T-helper 2 cell treated with Interferon-gamma antibody and Interleukin-4, amounts not matched to agents 5 μg/mL and 100 μg/mL, for 36 hours (primary cell): Measurements from ENCODE around the gene NR2E1.

Experiments
- DNase-seq: peaks from one replicate; pipeline ENCODE4 v3.0.0; 2021; ENCODE audit warnings: low spot score
- H3K27ac Mint-ChIP-seq: one replicate; pipeline ENCODE4 v1.8.0; 2021; ENCODE audit warnings: mild to moderate bottlenecking, mixed read lengths
- H3K27me3 Mint-ChIP-seq: one replicate; pipeline ENCODE4 v1.8.0; 2021; ENCODE audit warnings: low read depth, mixed read lengths
- H3K36me3 Mint-ChIP-seq: one replicate; pipeline ENCODE4 v1.8.0; 2021; ENCODE audit warnings: low read depth, mixed read lengths
- H3K4me1 Mint-ChIP-seq: one replicate; pipeline ENCODE4 v1.8.0; 2021; ENCODE audit warnings: low read depth, mixed read lengths
- H3K4me3 Mint-ChIP-seq: one replicate; pipeline ENCODE4 v1.8.0; 2022; ENCODE audit warnings: mild to moderate bottlenecking, moderate library complexity, mixed read lengths
- H3K9me3 Mint-ChIP-seq: one replicate; pipeline ENCODE4 v1.8.0; 2021; ENCODE audit warnings: mixed read lengths

NR2E1 gene

DNA sequence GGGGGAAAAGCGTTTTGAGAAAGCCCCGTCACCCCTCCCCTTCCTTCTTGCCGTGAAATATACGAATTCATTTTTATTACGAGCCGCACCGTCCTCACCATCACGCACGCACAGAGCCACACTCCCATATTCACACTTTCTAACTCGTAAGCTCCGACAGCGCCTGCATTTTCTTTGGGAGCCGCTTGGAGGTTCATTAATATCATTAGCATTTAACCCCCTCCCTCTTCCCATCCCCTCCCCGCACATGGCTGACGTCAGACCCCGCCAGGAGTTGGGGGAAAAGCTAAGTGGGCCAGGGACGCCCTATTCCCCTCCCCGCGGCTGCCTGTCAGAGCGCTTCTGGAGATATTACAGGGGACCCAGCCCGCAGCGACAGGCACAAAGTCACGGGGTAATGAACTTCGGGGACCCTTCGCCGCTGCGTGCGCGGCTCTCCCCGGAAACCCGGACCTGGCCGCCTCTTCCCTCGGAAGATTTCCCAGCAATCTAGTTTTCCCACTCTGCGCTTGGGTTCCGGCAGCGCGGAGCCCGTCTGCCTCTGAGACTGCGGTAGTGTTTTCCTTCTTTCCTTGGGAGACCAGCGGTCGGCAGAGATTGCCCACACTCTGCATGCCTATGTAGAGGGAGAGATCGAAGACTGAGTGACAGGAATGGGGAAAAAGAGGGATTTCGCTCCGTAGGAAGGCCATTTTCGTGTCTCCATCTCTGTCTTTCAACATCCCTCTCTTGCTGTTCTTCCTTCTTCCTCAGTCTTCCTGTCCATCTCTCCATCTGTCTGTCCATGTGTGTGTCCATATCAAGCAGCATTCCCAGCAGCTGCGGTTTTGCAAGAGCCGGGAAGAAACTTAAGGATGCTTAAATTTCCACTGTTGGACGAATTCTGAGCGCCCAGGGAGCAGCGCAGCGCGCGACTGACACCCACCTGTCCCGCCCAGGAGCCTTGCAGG, at the start of gene NR2E1:
Gene NR2E1 (plus strand): TSS at position 309 of the 950 bp plus-strand sequence. CDS start 744 bp downstream, outside the sequence.
- H3K9me3 Mint-ChIP-seq, result no peaks in the 10 kb centered on the region
- H3K27ac Mint-ChIP-seq, result peak within 1 kb of the TSS; percentile 85
- no peak within 1 kb of the TSS for H3K4me3 Mint-ChIP-seq
- H3K4me1 Mint-ChIP-seq, result peaks cover 18% of the 10 kb centered on the region
- H3K36me3 Mint-ChIP-seq, result peaks cover 4% of the 10 kb centered on the region
- no peak for DNase-seq
- peaks cover 90% of the 10 kb centered on the region for H3K27me3 Mint-ChIP-seq

DNA sequence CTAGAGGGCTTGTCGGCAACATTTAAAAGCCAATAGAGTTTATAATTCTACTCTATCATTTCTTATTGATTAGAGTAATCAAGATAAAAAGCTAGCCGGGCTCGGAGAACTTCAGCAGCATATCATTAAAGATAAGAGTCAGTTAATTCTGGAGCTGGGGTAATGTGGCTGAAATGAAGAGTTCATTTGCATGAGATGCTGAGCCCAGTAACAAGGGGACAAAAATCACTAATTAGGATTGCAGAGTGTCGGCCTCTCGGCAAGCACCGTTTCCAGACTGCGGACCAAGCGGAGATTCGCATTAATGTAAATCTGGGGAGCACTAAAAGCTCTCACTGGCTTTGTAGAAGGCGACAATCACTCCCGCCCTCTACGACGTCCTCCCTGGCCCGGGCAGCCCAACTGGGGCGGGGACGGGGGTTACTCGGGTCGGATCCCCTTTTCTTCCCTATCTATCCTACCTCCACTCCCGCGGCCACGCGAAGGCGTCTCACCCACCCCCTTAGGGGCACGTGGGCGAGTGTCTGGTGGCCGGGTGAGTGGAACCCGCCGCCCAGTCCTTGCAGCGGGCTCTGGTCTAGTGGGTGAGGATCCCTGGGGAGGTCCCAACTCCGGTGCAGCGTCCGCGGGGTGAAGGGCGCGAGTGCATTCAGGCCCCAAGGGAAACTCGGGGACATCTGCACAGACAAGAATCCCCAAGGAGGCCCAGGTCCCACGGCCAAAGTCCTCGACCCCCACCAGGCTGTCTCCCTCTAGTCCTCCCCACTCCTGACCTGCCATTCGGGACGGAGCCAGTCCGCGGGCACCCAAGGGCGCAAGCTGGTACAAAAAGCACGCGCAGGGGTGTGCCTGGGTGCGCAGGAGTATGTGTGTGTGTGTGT, 49.0 kb upstream of the NR2E1 start:
- Mint-ChIP-seq H3K4me3 (peak overlapping the region; percentile 82), H3K27me3 (peaks cover 94% of the 10 kb centered on the region), H3K27ac (no peak overlapping the region), H3K9me3 (no peaks in the 10 kb centered on the region), H3K4me1 (peaks cover 27% of the 10 kb centered on the region), H3K36me3 (peaks cover 4% of the 10 kb centered on the region)
- DNase-seq, result no peak

DNA sequence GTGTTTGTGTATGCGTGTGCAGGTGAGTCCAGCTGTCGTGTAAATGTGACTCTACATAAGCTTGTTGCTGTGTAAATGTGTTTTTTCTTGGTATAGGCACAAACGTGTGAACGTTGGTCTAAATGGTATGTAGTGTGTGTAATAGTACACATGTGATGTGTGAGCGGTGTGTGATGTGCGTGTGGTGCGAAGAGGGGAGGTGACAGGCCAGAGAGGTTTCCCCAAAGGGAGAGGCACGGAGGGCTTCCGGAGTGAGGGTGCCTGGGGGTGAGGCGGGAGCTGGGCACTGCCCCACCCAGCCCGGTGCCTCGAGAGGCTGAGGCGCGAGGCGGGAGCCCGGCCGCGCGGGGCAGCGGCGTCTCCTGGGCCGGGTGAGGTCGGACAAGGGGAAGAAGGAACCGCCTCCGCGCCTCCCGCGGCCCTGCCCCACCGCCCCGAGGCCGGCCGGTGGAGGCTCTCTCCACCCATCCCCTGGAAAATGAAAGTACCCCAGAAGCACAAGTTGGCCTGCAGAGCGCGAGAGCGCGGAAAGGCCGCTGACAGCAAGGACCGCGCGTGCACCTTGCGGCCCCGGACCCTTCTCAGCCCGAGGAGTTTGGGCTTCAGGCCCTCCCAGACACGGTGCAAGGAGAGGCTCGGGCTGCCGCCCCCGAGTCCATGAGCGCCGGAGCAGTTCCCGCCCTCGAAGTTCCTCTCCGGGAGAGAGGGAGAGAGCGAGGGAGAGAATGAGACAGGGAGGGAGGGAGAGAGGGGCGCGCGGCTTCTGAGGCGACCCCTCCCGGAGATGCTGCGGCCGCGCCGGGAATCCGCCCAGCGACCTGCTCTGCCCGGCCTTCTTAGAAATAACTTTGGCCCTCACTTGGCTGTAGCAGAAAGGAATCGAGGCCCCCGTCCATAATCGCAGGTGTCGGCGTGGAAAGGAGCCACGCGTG, 48.1 kb upstream of the NR2E1 start:
- Mint-ChIP-seq H3K36me3 (peaks cover 4% of the 10 kb centered on the region), H3K4me1 (peaks cover 27% of the 10 kb centered on the region), H3K4me3 (peak overlapping the region; percentile 82), H3K9me3 (no peaks in the 10 kb centered on the region), H3K27ac (peak overlapping the region; percentile 16), H3K27me3 (peaks cover 93% of the 10 kb centered on the region)
- no peak for DNase-seq

DNA sequence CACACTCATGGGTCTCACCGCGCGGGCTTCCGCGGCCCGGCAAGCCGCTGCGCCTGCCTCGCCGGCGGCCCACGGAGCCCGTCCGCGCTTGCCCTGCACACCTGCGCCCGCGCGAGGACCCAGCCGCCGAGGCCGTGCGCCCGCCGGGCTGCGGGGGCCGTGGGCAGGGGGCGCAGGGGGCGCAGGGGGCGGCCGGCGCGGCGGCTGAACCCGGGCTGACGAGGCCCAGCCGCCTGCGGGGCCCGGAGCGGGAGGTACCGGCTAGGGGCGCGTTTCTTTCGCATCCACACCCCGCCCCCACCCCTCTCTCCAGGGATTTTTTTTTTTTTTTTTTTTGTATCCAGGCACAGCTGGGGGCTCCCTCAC, 47.5 kb upstream of the NR2E1 start:
- no peak overlapping the region for H3K27ac Mint-ChIP-seq
- peak overlapping the region; percentile 82 for H3K4me3 Mint-ChIP-seq
- H3K36me3 Mint-ChIP-seq, result peaks cover 4% of the 10 kb centered on the region
- H3K4me1 Mint-ChIP-seq, result peaks cover 26% of the 10 kb centered on the region
- no peak for DNase-seq
- peaks cover 93% of the 10 kb centered on the region for H3K27me3 Mint-ChIP-seq
- H3K9me3 Mint-ChIP-seq, result no peaks in the 10 kb centered on the region

DNA sequence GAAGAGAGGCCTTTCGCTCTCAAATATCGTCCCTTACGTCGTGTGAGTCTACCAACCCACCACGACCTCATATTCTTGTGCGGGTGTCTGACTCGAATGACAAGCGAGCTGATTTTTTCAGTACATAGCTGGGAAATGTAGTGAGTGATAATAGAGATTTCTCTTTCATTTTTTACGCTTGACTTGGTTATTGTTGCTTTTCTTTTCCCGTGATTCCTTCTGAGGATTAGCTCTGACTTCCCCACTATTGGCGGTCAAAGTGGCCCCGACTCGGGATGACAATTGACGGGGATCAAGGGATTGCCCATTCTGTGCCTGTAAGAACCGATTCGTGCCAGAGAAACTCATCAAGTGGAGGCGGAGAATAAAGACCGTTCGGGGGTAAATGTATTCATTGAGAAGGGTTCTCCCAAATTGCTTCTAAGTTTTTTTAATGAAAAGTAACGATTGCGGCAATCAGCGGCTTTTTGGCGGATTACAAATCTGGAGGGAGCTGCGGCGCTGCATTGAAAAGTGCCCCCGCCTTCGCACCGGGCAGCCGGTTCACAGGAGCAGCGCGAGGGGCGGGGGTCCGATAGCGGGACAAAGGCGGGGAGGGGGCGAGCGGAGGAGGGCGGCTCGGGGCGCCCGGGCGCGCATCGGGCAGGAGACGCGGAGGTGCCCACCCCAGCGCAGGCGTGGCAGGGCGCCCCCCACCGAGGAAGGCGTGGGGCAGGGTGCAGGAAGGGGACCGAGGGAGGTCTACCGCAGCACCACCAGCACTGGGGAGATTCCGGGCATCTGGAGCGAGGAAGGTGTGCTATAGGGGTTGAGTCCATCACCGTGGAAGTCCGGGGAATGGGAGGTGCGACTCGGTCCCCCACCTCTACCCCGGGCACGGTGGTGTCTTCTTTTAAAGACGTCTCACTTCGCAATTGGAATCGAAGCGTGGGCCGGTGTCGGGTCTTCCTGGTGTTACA, 46.7 kb upstream of the NR2E1 start:
- H3K4me1 Mint-ChIP-seq, result peaks cover 22% of the 10 kb centered on the region
- peak overlapping the region; percentile 81 for H3K4me3 Mint-ChIP-seq
- H3K27me3 Mint-ChIP-seq, result peaks cover 93% of the 10 kb centered on the region
- no peak for DNase-seq
- peak overlapping the region; percentile 53 for H3K27ac Mint-ChIP-seq
- peaks cover 4% of the 10 kb centered on the region for H3K36me3 Mint-ChIP-seq
- no peaks in the 10 kb centered on the region for H3K9me3 Mint-ChIP-seq

DNA sequence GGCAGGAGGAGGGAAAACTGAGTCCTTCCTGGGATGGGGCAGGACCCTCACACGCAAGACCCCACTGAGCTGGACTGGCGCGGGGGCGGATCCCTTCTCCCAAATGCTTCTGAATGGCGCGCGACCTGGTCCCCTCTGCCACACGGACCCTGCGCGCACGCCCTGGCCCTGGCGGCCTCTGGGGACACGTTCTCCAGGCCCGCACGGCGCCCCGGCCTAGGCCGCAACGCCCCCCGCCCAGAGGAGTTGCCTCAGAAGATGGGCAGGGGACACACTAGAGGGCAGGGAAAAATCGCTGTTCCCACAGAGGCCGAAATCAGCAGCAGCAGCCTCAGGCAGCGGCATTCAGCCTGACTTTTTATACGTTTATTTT, 46.1 kb upstream of the NR2E1 start:
- H3K4me3 Mint-ChIP-seq, result no peak overlapping the region
- H3K27me3 Mint-ChIP-seq, result peaks cover 93% of the 10 kb centered on the region

DNA sequence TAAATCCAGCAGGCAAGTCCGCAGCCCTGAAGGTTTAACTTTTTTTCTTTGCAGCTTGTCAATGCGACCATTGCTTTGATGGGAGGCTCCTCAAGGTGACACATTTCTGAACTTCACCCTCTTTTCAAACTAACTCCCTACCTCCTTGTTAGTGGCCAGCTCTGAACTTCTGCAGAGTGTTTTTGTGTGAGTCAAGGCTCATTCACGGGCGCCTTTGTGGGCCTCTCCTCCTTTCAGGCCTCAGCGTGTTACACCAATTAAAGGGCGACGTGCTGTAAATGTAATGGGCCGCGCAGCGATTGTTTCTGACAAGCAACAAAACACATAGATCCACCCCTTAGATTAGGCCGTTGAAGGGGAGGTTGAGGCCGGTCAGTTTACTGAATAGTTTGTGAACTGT, 45.5 kb upstream of the NR2E1 start:
- DNase-seq, result no peak
- Mint-ChIP-seq H3K27ac (no peak overlapping the region), H3K4me3 (no peak overlapping the region), H3K36me3 (peaks cover 3% of the 10 kb centered on the region), H3K4me1 (peaks cover 13% of the 10 kb centered on the region), H3K27me3 (peaks cover 93% of the 10 kb centered on the region), H3K9me3 (no peaks in the 10 kb centered on the region)

More for the DNA sequence above, 46.1 kb upstream of the NR2E1 start:
- DNase-seq, result no peak
- peaks cover 18% of the 10 kb centered on the region for H3K4me1 Mint-ChIP-seq
- H3K36me3 Mint-ChIP-seq, result peaks cover 3% of the 10 kb centered on the region
- H3K27ac Mint-ChIP-seq, result no peak overlapping the region
- H3K9me3 Mint-ChIP-seq, result no peaks in the 10 kb centered on the region

DNA sequence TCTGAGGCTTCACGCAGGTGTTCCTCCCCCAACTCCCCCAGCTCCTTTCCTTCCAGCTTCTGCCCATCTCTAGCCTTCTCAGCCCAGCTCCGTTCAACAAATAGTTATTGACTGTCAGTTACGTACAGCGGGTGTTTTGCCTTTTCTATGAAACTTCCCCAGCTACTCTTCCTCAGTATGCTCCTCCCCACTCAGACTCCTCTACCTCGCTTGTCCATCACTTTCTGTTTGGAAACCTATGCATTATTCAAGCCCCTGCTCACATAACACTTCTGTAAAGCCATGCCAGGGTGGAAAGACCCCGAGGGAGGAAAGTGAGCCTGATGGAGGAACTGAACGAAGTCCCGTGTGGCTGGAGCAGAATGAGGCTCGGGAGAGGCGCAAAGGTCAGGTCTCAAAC, 44.2 kb upstream of the NR2E1 start:
- Mint-ChIP-seq H3K4me1 (peaks cover 10% of the 10 kb centered on the region), H3K36me3 (peaks cover 3% of the 10 kb centered on the region), H3K9me3 (no peaks in the 10 kb centered on the region), H3K27ac (no peak overlapping the region), H3K4me3 (no peak overlapping the region), H3K27me3 (peaks cover 90% of the 10 kb centered on the region)
- no peak for DNase-seq

DNA sequence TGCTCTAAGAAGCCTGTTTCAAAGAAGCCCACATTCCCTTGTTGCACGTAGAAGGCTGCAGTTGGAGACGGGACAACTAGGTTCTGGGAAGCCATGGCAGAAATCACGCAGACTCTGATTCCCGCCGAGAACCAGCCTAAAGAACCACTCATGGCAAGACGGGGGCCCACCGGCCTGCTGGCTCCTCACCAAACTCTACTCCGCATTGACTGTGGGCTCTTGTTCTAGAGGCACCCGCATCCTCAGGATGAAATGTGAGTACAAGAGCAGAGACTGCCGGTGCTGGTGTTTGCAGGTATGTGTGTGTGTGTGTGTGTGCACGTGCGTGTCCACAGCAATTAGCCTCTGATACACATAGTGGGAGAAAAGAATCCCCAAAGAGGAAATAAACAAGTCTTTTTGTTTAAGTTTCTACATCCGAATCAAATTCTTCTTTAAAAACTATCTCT, 42.3 kb upstream of the NR2E1 start:
- H3K27me3 Mint-ChIP-seq, result peaks cover 85% of the 10 kb centered on the region
- no peak overlapping the region for H3K4me3 Mint-ChIP-seq
- H3K36me3 Mint-ChIP-seq, result no peaks in the 10 kb centered on the region
- H3K27ac Mint-ChIP-seq, result no peak overlapping the region
- no peak for DNase-seq
- H3K4me1 Mint-ChIP-seq, result peaks cover 6% of the 10 kb centered on the region
- no peaks in the 10 kb centered on the region for H3K9me3 Mint-ChIP-seq

DNA sequence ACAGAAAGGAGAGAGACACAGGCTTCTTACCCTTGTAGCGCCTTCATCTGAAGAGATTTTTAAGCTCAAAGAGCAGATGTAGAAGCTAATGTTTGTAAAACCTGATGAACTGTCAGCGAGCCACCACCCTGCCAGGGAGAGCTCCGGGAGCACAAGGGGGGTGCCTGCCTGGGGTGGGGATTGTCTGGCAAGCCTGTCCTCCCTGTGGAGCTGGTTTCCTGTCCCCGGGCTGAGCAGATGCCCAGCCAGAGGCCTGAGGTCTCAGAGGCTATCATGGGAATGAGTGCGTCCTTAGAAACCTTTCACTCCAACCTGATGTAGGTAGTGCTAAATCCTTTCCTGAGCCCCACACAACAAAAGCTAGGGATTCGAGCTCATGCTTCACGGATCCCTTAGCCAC, 41.9 kb upstream of the NR2E1 start:
- no peaks in the 10 kb centered on the region for H3K9me3 Mint-ChIP-seq
- H3K27me3 Mint-ChIP-seq, result peaks cover 86% of the 10 kb centered on the region
- no peak for DNase-seq
- H3K36me3 Mint-ChIP-seq, result no peaks in the 10 kb centered on the region
- peaks cover 2% of the 10 kb centered on the region for H3K4me1 Mint-ChIP-seq
- H3K4me3 Mint-ChIP-seq, result no peak overlapping the region
- H3K27ac Mint-ChIP-seq, result no peak overlapping the region

DNA sequence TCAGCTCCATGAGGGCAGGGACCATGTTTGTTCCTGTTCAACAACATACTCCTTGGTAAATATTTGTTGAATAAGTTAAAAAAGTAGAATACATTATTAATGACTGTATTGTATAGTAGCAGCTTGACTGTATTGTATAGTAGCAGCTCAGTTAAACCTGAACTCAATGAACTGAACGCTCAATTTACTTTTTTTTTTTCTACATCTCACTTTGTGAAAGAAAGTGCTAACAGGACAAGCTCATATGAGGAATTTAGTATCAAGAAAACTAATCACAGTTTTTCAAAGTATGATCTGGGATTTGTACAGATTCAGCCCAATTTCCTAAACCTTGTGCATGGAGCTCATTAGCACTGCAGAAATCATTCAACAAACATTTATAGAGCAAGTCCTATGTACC, 38.8 kb upstream of the NR2E1 start:
- Mint-ChIP-seq H3K4me1 (no peaks in the 10 kb centered on the region), H3K4me3 (no peak overlapping the region)
- no peak for DNase-seq

DNA sequence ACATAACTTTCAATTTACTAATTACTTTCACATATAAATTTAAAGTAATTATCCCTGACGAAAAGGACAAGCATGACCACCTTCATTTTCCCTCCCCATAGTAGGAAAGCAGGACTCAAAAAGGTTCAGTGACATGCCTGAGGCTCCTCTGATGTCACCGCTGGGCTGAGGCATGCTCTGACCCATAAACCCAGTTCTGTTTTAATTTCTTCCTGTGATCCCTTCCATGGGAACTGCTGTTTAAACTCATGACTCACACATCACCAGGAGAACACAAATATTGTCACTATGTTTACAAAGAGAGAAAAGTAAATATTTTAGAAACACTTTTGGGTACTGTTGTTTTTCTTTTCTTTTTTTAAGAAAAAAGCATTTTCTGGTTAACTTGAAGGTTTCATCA, 38.0 kb upstream of the NR2E1 start:
- Mint-ChIP-seq H3K4me3 (no peak overlapping the region), H3K36me3 (no peaks in the 10 kb centered on the region), H3K4me1 (no peaks in the 10 kb centered on the region), H3K27me3 (peaks cover 83% of the 10 kb centered on the region), H3K27ac (no peak overlapping the region), H3K9me3 (no peaks in the 10 kb centered on the region)
- no peak for DNase-seq

More for the DNA sequence above, 38.8 kb upstream of the NR2E1 start:
- Mint-ChIP-seq H3K27me3 (peaks cover 82% of the 10 kb centered on the region), H3K27ac (no peak overlapping the region), H3K36me3 (no peaks in the 10 kb centered on the region), H3K9me3 (no peaks in the 10 kb centered on the region)
